ENCODE results near the gene KAT7.

DNA sequence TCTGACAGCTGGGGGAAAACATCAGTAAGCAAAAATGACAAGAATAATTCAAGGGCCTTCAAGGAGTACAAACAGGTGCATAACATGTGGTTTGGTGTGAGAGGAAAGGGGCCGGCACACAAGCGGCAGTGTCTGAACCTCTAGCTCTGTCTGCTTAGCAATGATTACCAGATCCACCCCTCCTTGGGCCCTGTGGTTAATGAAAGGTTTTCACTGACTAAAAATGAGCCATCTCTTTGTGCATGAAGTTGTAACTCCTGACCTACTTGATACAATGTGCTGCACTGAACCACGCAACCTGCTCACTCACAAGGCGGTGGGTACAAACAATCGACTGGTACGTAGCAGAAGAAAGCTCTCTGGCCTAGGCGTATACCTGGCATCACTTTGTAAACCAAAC, 39.7 kb upstream of the KAT7 start:
- TF ChIP-seq RCOR1 (IDR thresholded peaks at IDR 0.05; ENCODE audit: low read length), result no peak
- no peak for TF ChIP-seq TAF1 (IDR thresholded peaks at IDR 0.05; ENCODE audit: borderline replicate concordance, low read depth, low read length)
- TF ChIP-seq EZH2phosphoT487 (IDR thresholded peaks at IDR 0.05; ENCODE audit: borderline replicate concordance, low read depth), result no peak

Data from SK-N-SH (cell line).